CD4-positive, alpha-beta T cell treated with Interleukin-21 for 1 hour (primary cell): Measurements from ENCODE around the gene RABEPK.
"Not testable (repeated sequence)": the region's sequence is repeated elsewhere in the genome, so short reads cannot be mapped to it uniquely, and the experiment has no call there.

Experiments used
- DNase-seq: peaks from one replicate; pipeline ENCODE4 v3.0.0-alpha.2; 2020

Gene RABEPK

GRCh38 chr9:125202846-125203618 lies 2.7 kb downstream of the RABEPK start:
- DNase-seq, result no peak

- no peak for DNase-seq
Measured at GRCh38 chr9:125204477-125204876, 4.1 kb downstream of the RABEPK start.

GRCh38 chr9:125214186-125214585 lies 13.8 kb downstream of the RABEPK start:
- DNase-seq, result no peak

- DNase-seq, result no peak
Measured at GRCh38 chr9:125218621-125219020, 18.3 kb downstream of the RABEPK start.

DNA sequence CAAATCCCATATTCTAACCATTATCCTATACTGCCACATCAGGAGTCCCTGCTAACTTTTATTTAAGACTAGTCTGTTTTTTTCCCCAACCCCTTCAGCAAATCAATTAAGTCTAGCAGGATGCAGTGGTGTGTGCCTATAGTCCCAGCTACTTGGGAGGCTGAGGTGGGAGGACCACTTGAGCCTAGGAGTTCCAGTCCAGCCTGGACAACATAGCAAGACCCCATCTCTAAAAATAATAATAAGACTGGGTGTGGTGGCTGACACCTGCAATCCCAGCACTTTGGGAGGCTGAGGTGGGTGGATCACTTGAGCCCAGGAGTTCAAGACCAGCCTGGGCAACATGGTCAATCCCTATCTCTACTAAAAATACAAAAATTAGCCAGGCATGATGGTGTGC lies 24.5 kb downstream of the RABEPK start:
- DNase-seq, result not testable (repeated sequence)

DNA sequence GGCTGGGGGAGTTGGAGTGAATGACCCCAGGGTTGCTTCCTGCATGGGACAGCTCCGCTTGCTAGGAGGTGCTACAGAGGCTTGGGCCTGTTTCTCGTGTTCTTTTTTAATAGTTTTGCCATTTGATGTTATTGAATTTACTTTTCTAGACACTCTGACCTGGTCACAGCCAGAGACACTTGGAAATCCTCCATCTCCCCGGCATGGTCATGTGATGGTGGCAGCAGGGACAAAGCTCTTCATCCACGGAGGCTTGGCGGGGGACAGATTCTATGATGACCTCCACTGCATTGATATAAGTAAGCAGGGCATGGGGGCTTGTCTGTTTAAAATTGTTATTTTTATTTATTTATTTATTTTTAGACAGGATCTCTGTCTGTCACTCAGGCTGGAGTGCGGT lies 27.4 kb downstream of the RABEPK start:
- no peak for DNase-seq

GRCh38 chr9:125233678-125234077 lies 33.3 kb downstream of the RABEPK start:
- DNase-seq, result no peak

GRCh38 chr9:125234099-125234498 lies 33.8 kb downstream of the RABEPK start:
- not testable (repeated sequence) for DNase-seq

GRCh38 chr9:125235804-125236519 lies 35.6 kb downstream of the RABEPK start:
- DNase-seq, result no peak

- not testable (repeated sequence) for DNase-seq
Measured at GRCh38 chr9:125236520-125237159, 36.3 kb downstream of the RABEPK start.

DNA sequence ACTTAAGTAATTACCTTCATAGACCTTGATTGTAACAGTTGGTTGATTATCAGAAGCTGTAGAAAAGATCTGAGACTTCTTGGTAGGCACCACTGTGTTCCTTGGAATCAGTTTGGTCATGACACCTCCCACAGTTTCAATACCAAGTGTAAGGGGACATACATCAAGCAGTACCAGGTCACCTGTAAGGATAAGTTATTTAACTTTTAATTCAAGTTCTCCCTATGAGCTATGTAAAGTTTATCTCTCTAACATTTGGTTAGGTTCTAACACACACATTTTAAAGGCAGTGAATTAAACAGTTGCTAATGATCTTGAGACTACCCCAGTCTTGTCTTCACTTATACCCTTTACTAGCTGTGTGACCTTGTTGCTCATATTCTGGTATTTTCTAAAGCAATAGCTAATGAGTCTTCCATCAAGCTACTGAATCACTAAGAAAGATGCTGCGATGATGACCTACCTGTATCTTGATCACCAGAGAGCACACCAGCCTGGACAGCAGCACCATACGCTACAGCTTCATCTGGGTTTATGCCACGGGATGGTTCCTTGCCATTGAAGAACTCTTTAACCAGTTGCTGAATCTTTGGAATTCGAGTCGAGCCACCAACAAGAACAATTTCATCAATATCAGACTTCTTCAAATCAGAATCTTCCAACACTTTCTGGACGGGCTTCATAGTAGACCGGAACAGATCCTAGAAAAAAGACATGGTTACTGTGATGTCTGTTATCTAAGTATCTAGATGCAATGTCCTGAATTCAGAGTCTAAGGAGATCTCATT lies 38.0 kb downstream of the RABEPK start:
- no peak for DNase-seq

- no peak for DNase-seq
Measured at GRCh38 chr9:125238915-125239446, 38.6 kb downstream of the RABEPK start.

DNA sequence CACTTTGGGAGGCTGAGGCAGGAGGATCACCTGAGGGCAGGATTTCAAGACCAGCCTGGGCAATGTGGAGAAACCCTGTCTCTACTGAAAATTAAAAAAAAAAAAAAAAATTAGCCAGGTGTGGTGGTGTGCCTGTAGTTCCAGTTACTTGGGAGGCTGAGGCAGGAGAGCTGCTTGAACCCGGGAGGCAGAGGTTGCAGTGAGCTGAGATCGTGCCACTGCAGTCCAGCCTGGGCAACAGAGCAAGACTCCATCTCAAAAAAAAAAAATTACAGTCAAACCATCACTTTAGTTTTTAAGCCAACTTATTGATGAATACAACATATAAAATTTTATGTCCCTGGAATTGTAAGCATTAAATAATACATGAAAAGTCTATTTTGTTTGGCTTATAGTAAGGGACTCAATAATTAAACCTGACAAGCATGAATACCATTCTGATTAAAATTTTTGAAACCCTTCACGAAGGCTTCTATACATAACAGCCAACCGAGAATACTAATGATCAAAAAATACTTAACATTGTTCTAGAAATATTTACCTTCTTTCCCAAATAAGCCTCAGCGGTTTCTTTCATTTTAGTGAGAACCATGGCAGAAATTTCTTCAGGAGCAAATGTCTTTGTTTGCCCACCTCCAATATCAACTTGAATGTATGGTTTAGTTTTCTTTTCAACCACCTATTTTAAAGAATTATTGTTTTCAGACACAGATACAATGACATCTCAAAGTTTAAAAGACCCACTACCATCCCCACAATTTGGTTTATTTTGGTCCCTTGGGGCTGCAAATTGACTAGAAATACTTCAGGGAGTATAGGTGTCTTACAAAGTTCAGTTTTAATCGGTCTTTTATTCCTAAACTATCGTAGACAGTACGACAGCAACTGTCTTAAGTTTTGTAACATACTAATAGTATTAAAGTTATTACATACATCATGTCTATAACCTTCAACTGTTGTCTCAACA lies 39.6 kb downstream of the RABEPK start:
- no peak for DNase-seq

GRCh38 chr9:125240649-125240999 lies 40.3 kb downstream of the RABEPK start:
- DNase-seq, result no peak

GRCh38 chr9:125241000-125241862 lies 40.9 kb downstream of the RABEPK start, which contains the start of gene HSPA5:
Gene HSPA5, minus strand, starts transcription at chr9:125241343. Its CDS starts 217 bp downstream, at chr9:125241126.
- peak; percentile 100 for DNase-seq

DNA sequence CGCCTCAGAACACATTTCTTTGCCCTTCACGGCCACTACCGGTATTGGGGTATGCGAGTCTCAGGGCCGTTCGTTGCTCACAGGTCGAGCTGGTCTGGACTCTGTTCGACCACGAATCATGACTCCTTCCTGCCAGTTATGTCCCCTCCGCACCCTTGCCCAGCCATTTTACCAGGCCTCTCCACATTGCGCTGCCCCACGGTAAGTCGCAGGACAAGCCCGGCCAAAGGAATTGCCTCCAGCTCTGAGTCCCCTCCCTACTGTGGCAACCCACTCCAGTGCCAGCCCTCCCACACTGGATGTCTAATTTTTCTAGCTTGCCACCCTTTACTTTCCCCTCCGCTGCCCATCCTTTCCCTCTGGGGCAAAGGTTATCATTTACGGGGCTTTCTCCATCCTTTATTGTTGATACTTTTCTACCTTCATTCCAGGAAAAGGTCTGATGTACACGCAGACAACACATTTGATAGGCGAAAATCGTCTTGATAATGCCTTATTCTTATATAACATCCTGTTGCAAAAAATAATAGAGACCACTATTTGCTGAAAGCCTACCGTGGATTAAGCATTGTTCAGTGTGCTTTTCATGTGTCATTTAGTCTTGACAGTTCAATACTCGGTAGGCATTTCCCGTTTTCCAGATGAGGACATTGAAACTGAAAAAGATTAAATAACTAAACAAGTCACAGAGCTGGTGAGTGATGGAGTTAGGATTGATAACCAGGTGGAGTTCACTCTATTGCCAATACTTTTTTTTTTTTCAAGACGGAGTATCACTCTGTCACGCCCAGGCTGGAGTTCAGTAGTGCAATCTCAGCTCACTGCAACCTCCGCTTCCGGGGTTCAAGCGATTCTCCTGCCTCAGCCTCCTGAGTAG lies 41.8 kb downstream of the RABEPK start:
- no peak for DNase-seq

- DNase-seq, result no peak
Measured at GRCh38 chr9:125243792-125244260, 43.5 kb downstream of the RABEPK start.

DNA sequence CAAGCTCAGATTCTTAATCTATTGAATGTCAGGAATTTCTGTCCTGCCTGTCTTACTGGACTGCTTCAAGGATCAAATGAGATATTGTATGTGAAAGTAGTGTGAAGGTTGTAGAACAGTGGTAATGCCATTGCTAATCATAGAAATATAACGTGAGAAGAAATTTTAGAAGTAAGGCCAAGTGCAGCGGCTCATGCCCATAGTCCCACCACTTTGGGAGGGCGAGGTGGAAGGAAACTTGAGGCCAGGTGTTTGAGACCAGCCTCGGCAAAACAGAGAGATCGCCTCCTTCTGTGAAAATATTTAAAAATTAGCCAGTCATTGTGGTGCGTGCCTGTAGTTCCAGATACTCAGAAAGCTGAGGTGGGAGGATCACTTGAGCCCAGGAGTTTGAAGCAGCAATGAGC lies 45.9 kb downstream of the RABEPK start:
- DNase-seq, result no peak

GRCh38 chr9:125254231-125254630 lies 53.9 kb downstream of the RABEPK start:
- DNase-seq, result no peak
